IMR-90 (cell line): Measurements from ENCODE around the gene ZNF581. TPM values are rescaled to one million over a fixed set of nuclear protein-coding genes. Genes with fewer than 3 reads are reported as not detected.

Experiments
- ATAC-seq: fragments of 200-7000 bp; cut with Tn5 transposase; 2 replicates; pipeline ENCODE4 v1.9.1; 2020; ENCODE audit warnings: low read depth, mild to moderate bottlenecking, moderate library complexity
- BruUV-seq: library from RNA; stranded (reverse); fragments of 400-500 nt; replicated peaks from 2 replicates; lab custom pipeline; 2021; lab: Mats Ljungman, UMichigan
- CTCF ChIA-PET: fragments of 300-600 bp; formaldehyde crosslinking; extraction: SDS; loops from one replicate; lab custom pipeline; 2021; ENCODE audit warnings: antibody characterized with exemption; lab: Yijun Ruan, JAX
- POLR2A ChIA-PET: fragments of 300-600 bp; sonication (Branson Sonifier 250); formaldehyde crosslinking; loops from one replicate; lab custom pipeline; 2022; ENCODE audit warnings: antibody characterized with exemption; ENCODE audit not compliant: unreplicated experiment; lab: Charles Lee
- DNase-seq: peaks from one replicate; pipeline ENCODE4 v3.0.0; 2013
- H2AFZ ChIP-seq: replicated peaks from 2 replicates; pipeline ENCODE3; 2013; ENCODE audit warnings: low read length, mild to moderate bottlenecking; ENCODE audit not compliant: poor library complexity
- H2AK5ac ChIP-seq: 2 replicates; pipeline ENCODE4 v1.6.1; 2013; ENCODE audit warnings: low read depth, low read length, inconsistent platforms
- H2AK9ac ChIP-seq: replicated peaks from 2 replicates; pipeline ENCODE3; 2013; ENCODE audit warnings: mild to moderate bottlenecking, low read depth, low read length, moderate library complexity; ENCODE audit not compliant: poor library complexity
- H2BK120ac ChIP-seq: 2 replicates; pipeline ENCODE4 v1.6.1; 2013; ENCODE audit warnings: low read depth, low read length, inconsistent platforms
- H2BK15ac ChIP-seq: 3 replicates; pipeline ENCODE4 v1.6.1; 2013; ENCODE audit warnings: low read depth, low read length, inconsistent platforms
- H2BK20ac ChIP-seq: 2 replicates; pipeline ENCODE4 v1.6.1; 2013; ENCODE audit warnings: low read depth, mild to moderate bottlenecking, inconsistent platforms, low read length, moderate library complexity
- H2BK5ac ChIP-seq: 2 replicates; pipeline ENCODE4 v1.6.1; 2013; ENCODE audit warnings: mild to moderate bottlenecking, low read depth, low read length, inconsistent platforms; ENCODE audit not compliant: poor library complexity, severe bottlenecking
- H3K14ac ChIP-seq: replicated peaks from 2 replicates; pipeline ENCODE4 v1.6.1; 2013; ENCODE audit warnings: low read depth, low read length, inconsistent platforms
- H3K18ac ChIP-seq: 2 replicates; pipeline ENCODE4 v1.6.1; 2013; ENCODE audit warnings: low read depth, low read length, control low read depth
- H3K23ac ChIP-seq: 2 replicates; pipeline ENCODE4 v1.6.1; 2013; ENCODE audit warnings: low read depth, low read length, inconsistent platforms
- H3K27ac ChIP-seq: 2 replicates; pipeline ENCODE4 v1.5.1; 2013; ENCODE audit warnings: mild to moderate bottlenecking, control low read depth, low read length; ENCODE audit not compliant: insufficient read depth
- H3K27me3 ChIP-seq: 2 replicates; pipeline ENCODE4 v1.6.1; 2013; ENCODE audit warnings: low read length; ENCODE audit not compliant: control insufficient read depth, insufficient read depth
- H3K36me3 ChIP-seq: 2 replicates; pipeline ENCODE4 v1.6.1; 2013; ENCODE audit warnings: low read length, mixed read lengths; ENCODE audit not compliant: control insufficient read depth, insufficient read depth
- H3K4ac ChIP-seq: 2 replicates; pipeline ENCODE4 v1.6.1; 2013; ENCODE audit warnings: low read depth, low read length, inconsistent platforms
- H3K4me1 ChIP-seq: 2 replicates; pipeline ENCODE4 v1.6.1; 2013; ENCODE audit warnings: low read length, mixed read lengths; ENCODE audit not compliant: control insufficient read depth, insufficient read depth
- H3K4me2 ChIP-seq: 2 replicates; pipeline ENCODE4 v1.6.1; 2013; ENCODE audit warnings: low read depth, mild to moderate bottlenecking, control low read depth, low read length, moderate library complexity
- H3K4me3 ChIP-seq: 2 replicates; pipeline ENCODE4 v1.5.1; 2013; ENCODE audit warnings: low read depth, mild to moderate bottlenecking, control low read depth, low read length, moderate library complexity; ENCODE audit not compliant: insufficient read depth
- H3K56ac ChIP-seq: 2 replicates; pipeline ENCODE4 v1.6.1; 2013; ENCODE audit warnings: low read length, inconsistent platforms; ENCODE audit not compliant: insufficient read depth; ENCODE audit errors: extremely low read depth
- H3K79me1 ChIP-seq, 2 experiments: 2 replicates each; pipeline ENCODE4 v1.6.1; 2013; ENCODE audit warnings: low read length in 2 of 2, inconsistent platforms in 1 of 2, low read depth in 1 of 2
- H3K9ac ChIP-seq: 2 replicates; pipeline ENCODE4 v1.6.1; 2013; ENCODE audit warnings: low read depth, low read length, control low read depth
- H3K9me1 ChIP-seq: 2 replicates; pipeline ENCODE4 v1.6.1; 2013; ENCODE audit warnings: low read length, inconsistent platforms; ENCODE audit not compliant: insufficient read depth
- H3K9me3 ChIP-seq: 2 replicates; pipeline ENCODE4 v1.6.1; 2013; ENCODE audit warnings: low read length; ENCODE audit not compliant: control insufficient read depth, insufficient read depth
- H4K20me1 ChIP-seq: 2 replicates; pipeline ENCODE4 v1.6.1; 2013; ENCODE audit warnings: low read length, inconsistent platforms; ENCODE audit not compliant: insufficient read depth
- H4K5ac ChIP-seq: 2 replicates; pipeline ENCODE4 v1.6.1; 2013; ENCODE audit warnings: mild to moderate bottlenecking, low read depth, low read length, control low read depth
- H4K8ac ChIP-seq, 2 experiments: 2 replicates each; pipeline ENCODE4 v1.6.1; 2013; ENCODE audit warnings: low read depth in 2 of 2, low read length in 2 of 2, control low read depth in 1 of 2, inconsistent platforms in 1 of 2
- H4K91ac ChIP-seq: 2 replicates; pipeline ENCODE4 v1.6.1; 2013; ENCODE audit warnings: low read depth, low read length, inconsistent platforms; ENCODE audit not compliant: insufficient read depth
- BHLHE40 ChIP-seq: fragments of 150-350 bp; IDR thresholded peaks from 2 replicates; pipeline ENCODE4 v1.6.1; 2016; ENCODE audit warnings: mild to moderate bottlenecking, low read depth, low read length
- CEBPB ChIP-seq: IDR thresholded peaks from 2 replicates; pipeline ENCODE4 v1.6.1; 2012; ENCODE audit warnings: low read depth, low read length, improper control_type of control experiment
- ELK1 ChIP-seq: fragments of 150-350 bp; IDR thresholded peaks from 2 replicates; pipeline ENCODE4 v1.6.1; 2016; ENCODE audit warnings: low read depth, mild to moderate bottlenecking, low read length, moderate library complexity, borderline replicate concordance
- FOS ChIP-seq: fragments of 150-350 bp; IDR thresholded peaks from 2 replicates; pipeline ENCODE4 v1.6.1; 2016; ENCODE audit warnings: low read depth, low read length
- MAFK ChIP-seq: IDR thresholded peaks from 2 replicates; pipeline ENCODE4 v1.6.1; 2012; ENCODE audit warnings: low read depth, low read length, improper control_type of control experiment
- MAZ ChIP-seq: IDR thresholded peaks from 2 replicates; pipeline ENCODE4 v1.6.1; 2012; ENCODE audit warnings: low read depth, mild to moderate bottlenecking, low read length, improper control_type of control experiment, moderate library complexity, borderline replicate concordance
- MXI1 ChIP-seq: IDR thresholded peaks from 2 replicates; pipeline ENCODE4 v1.6.1; 2012; ENCODE audit warnings: low read depth, mild to moderate bottlenecking, low read length, moderate library complexity, borderline replicate concordance
- NFE2L2 ChIP-seq: fragments of 150-350 bp; IDR thresholded peaks from 2 replicates; pipeline ENCODE4 v1.6.1; 2016; ENCODE audit warnings: low read depth, mild to moderate bottlenecking, low read length
- RAD21 ChIP-seq: IDR thresholded peaks from 2 replicates; pipeline ENCODE4 v1.6.1; 2012; ENCODE audit warnings: low read length, improper control_type of control experiment
- RCOR1 ChIP-seq: IDR thresholded peaks from 2 replicates; pipeline ENCODE4 v1.6.1; 2012; ENCODE audit warnings: mild to moderate bottlenecking, low read length, improper control_type of control experiment; ENCODE audit not compliant: insufficient replicate concordance
- RFX5 ChIP-seq: IDR thresholded peaks from 2 replicates; pipeline ENCODE4 v1.8.0; 2012; ENCODE audit warnings: low read depth, mild to moderate bottlenecking, low read length, moderate library complexity
- SMC3 ChIP-seq: fragments of 150-350 bp; IDR thresholded peaks from 2 replicates; pipeline ENCODE4 v1.6.1; 2016; ENCODE audit warnings: low read depth, mild to moderate bottlenecking, antibody characterized with exemption, low read length, moderate library complexity
- WGBS, 2 experiments: methylation state at CpG; one replicate each; pipeline versions ENCODE4 v1.1.5 to v1.1.7; 2013; ENCODE audit warnings: missing lambda C conversion rate in 2 of 2; ENCODE audit not compliant: insufficient read length in 1 of 2; ENCODE audit errors: extremely low coverage in 2 of 2; 5-methylcytosine and 5-hydroxymethylcytosine counted together
- dilution Hi-C: fragments of 300-500 bp; cut with HindIII; formaldehyde crosslinking; loops from one replicate; pipeline ENCODE4 v1.14.3; 2018; ENCODE audit warnings: low sequenced_read_pairs; ENCODE audit not compliant: unreplicated experiment
- in situ Hi-C: fragments of 300-500 bp; cut with MboI; formaldehyde crosslinking; loops from 3 replicates; pipeline ENCODE4 v1.14.3; 2019; ENCODE audit warnings: low sequenced_read_pairs, inconsistent platforms, mixed read lengths
- intact Hi-C: fragments of 100-400 bp; cut with micrococcal nuclease; formaldehyde crosslinking; loops from 2 replicates; pipeline ENCODE4 v1.10.0; 2022
- polyA plus RNA-seq, 3 experiments: library from polyadenylated mRNA; depleted of rRNA; stranded (reverse); fragments of >200 nt; gene quantifications; 2 replicates each; pipeline ENCODE4 v1.2.3, GENCODE V29; 2012; ENCODE audit warnings: low replicate concordance in 1 of 3
- total RNA-seq: library from RNA; depleted of rRNA; stranded (reverse); fragments of >200 nt; gene quantifications from 2 replicates; pipeline ENCODE4 v1.2.3, GENCODE V29; 2012
- TF ChIP-seq, protein P1 (sequence below): conservative IDR thresholded peaks from 2 replicates; pipeline ENCODE4 v1.5.1; 2012; ENCODE audit warnings: mild to moderate bottlenecking, low read depth, low read length, improper control_type of control experiment

Gene ZNF581
- total and polyA plus RNA-seq, 2 of the 4 experiments (the other 2 are of a cell fraction) = 9.7 to 21.9 TPM

- TF ChIP-seq, protein P1, sequence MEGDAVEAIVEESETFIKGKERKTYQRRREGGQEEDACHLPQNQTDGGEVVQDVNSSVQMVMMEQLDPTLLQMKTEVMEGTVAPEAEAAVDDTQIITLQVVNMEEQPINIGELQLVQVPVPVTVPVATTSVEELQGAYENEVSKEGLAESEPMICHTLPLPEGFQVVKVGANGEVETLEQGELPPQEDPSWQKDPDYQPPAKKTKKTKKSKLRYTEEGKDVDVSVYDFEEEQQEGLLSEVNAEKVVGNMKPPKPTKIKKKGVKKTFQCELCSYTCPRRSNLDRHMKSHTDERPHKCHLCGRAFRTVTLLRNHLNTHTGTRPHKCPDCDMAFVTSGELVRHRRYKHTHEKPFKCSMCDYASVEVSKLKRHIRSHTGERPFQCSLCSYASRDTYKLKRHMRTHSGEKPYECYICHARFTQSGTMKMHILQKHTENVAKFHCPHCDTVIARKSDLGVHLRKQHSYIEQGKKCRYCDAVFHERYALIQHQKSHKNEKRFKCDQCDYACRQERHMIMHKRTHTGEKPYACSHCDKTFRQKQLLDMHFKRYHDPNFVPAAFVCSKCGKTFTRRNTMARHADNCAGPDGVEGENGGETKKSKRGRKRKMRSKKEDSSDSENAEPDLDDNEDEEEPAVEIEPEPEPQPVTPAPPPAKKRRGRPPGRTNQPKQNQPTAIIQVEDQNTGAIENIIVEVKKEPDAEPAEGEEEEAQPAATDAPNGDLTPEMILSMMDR = no peak
- TF ChIP-seq RAD21 (no peak), FOS (no peak)
Observed at GRCh38 chr19:55633861-55634260, 9.6 kb upstream of the ZNF581 start (continued).

GRCh38 chr19:55635334-55635717, 8.1 kb upstream of the ZNF581 start:
- Histone ChIP-seq H3K9me1 (peaks cover 18% of the 10 kb centered on the region), H2BK15ac (peak overlapping the region; percentile 40; the same call in 1 of the 3 replicates), H3K4me3 (peak overlapping the region; percentile 88), H3K27me3 (no peaks in the 10 kb centered on the region), H2BK5ac (peak overlapping the region; percentile 80), H3K9me3 (no peaks in the 10 kb centered on the region), H3K23ac (peak overlapping the region; percentile 80; the same call in 1 of the 2 replicates), H2AK5ac (peak overlapping the region; percentile 97), H2BK120ac (0 out of 2 replicates have a peak overlapping the region, but pooled peaks have one; percentile 31), H3K79me1 (peaks cover 26 to 56% of the 10 kb centered on the region in 2 experiments), H2AK9ac (peak overlapping the region; percentile 81), H2AFZ (peak overlapping the region; percentile 38), H3K9ac (peak overlapping the region; percentile 98), H3K56ac (peak overlapping the region; percentile 79), H3K36me3 (peaks cover 4% of the 10 kb centered on the region; the same call in 1 of the 2 replicates), H3K27ac (peak overlapping the region; percentile 92), H4K5ac (peak overlapping the region; percentile 98), H3K14ac (peak overlapping the region; percentile 97), H4K91ac (peak overlapping the region; percentile 91), H3K4me2 (peak overlapping the region; percentile 98), H4K8ac (peak overlapping the region; percentile 97 to 99), H4K20me1 (0 out of 2 replicates have a peak, but pooled peaks cover 9% of the 10 kb centered on the region), H3K18ac (peak overlapping the region; percentile 66), H2BK20ac (peak overlapping the region; percentile 4; the same call in 1 of the 2 replicates), H3K4me1 (peaks cover 11% of the 10 kb centered on the region), H3K4ac (peak overlapping the region; percentile 96)
- POLR2A ChIA-PET = no interaction called here
- dilution Hi-C loops (no loop called here), in situ Hi-C loops (loop anchor here (25.0 kb wide), 2 partner anchors 348 to 523 kb away; partner anchors contain the start of genes BRSK1, HSPBP1 and PPP1R12C), intact Hi-C loops (loop anchor here (10.0 kb wide), 1 partner anchor 429 kb away; no protein-coding TSS in a partner anchor)
- ATAC-seq (peak; percentile 12; the same call in 1 of the 2 replicates), DNase-seq (no peak)
- WGBS, 2 experiments = 36% methylated on average over 4 of the region's 9 CpGs; no CpG with 5 or more reads in 1 of the 2 experiments
- no TSS peak for BruUV-seq
- CTCF ChIA-PET = no interaction called here
- TF ChIP-seq ELK1 (no peak), FOS (no peak), MXI1 (no peak), CEBPB (no peak), RCOR1 (no peak), SMC3 (no peak), RAD21 (no peak), RFX5 (no peak), BHLHE40 (no peak), MAFK (no peak), NFE2L2 (no peak), MAZ (no peak)
